Measurements from ENCODE around the gene MAU2.

The MAU2 gene, protein sequence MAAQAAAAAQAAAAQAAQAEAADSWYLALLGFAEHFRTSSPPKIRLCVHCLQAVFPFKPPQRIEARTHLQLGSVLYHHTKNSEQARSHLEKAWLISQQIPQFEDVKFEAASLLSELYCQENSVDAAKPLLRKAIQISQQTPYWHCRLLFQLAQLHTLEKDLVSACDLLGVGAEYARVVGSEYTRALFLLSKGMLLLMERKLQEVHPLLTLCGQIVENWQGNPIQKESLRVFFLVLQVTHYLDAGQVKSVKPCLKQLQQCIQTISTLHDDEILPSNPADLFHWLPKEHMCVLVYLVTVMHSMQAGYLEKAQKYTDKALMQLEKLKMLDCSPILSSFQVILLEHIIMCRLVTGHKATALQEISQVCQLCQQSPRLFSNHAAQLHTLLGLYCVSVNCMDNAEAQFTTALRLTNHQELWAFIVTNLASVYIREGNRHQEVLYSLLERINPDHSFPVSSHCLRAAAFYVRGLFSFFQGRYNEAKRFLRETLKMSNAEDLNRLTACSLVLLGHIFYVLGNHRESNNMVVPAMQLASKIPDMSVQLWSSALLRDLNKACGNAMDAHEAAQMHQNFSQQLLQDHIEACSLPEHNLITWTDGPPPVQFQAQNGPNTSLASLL

GRCh38 chr19:19320361-19321140 lies at the start of gene MAU2, which contains the start of gene SUGP1:
MAU2 (plus strand) TSS chr19:19320829; CDS start chr19:19320860, 31 bp downstream.
SUGP1 (minus strand) TSS chr19:19320509; CDS start chr19:19320496, 13 bp downstream.
- in situ Hi-C loops (cut with HindIII; ENCODE audit: low sequenced_read_pairs): no loop called here

GRCh38 chr19:19271828-19272599 lies 48.6 kb upstream of the MAU2 start:
- in situ Hi-C loops (cut with HindIII; ENCODE audit: low sequenced_read_pairs): no loop called here

DNA sequence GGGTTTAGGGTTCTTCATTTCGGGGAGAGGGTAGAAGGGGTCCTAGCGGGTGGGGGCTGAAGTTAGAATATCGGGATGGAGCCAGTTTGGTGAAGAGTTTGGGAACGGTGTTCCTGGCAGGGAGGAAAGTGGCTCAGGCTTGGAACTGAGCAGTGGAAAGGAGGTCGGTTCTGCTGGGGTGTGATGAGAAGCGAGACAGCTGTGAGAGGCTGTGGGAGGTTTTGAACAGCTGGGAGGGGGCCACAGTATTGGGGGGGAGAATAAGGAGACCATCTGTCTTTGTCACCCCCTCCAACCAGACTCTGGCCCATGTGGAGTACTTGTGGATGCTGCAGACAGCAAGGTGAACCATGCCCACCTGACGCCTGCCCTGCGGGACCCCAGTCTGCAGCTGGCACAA lies 46.5 kb upstream of the MAU2 start:
- in situ Hi-C loops (cut with HindIII; ENCODE audit: low sequenced_read_pairs): no loop called here

DNA sequence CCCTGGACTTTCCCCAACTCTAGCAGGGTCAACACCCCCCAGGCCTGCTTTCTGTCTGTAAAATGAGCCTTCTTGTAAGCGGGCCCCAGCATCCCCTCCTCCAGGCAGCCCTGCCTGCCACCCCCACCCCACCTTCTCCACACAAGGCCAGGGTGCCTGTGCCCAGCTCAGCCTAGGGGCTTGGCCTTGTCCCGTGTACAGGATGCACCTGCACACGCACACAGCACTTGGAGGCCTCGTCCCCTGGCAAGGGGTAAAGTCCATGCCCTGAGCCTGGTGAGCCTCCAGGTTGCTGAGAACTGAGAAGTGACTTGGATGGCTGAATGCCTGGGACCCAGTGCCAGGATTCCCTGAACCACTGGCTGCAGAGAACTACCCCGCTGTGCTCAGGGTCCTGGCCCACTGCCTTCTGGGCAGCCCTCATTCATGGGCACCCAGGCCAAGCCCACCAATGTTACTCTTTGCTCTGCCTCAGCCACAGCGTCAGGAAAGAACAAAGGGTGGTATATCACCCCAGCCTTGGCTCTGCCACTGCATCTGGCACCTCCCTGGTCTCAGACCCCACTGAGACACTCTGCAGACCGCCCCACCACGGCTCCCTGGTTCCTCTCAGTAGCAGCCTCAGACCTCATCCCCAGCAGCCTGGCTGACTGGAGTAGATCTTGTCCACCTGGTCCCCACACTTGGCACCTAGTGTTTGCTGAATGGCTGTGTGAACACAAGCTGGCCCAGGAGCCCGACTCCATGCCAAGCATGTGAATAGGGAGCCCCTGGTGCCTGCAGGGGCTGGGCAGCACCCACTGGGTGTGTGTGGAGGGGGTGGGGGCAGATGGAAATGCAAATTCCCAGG lies 45.7 kb upstream of the MAU2 start:
- in situ Hi-C loops (cut with HindIII; ENCODE audit: low sequenced_read_pairs): no loop called here

- in situ Hi-C loops (cut with HindIII; ENCODE audit: low sequenced_read_pairs): no loop called here
Measured at GRCh38 chr19:19276386-19276785, 44.2 kb upstream of the MAU2 start.

GRCh38 chr19:19276851-19277250 lies 43.8 kb upstream of the MAU2 start:
- in situ Hi-C loops (cut with HindIII; ENCODE audit: low sequenced_read_pairs): no loop called here

DNA sequence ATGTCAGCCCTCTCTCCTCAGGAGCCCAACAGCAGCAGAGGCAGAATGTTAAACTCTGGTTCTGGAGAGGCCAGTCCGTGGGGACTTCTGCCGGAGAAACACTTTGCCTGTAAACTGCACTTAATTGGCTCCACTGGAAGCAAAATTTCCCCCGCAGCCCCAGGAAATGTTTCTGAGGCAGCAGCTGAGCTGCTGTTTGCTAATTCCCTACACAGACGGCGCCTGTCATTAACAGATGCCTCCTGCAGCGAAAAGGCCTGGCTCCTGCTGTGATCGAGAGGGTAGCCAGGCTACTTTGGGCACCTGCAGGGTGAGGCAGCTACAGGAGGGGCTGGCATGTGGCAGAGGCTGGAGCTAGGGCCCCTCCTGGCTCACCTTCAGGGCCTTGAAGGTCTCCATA lies 42.3 kb upstream of the MAU2 start:
- in situ Hi-C loops (cut with HindIII; ENCODE audit: low sequenced_read_pairs): no loop called here

- in situ Hi-C loops (cut with HindIII; ENCODE audit: low sequenced_read_pairs): no loop called here
Measured at GRCh38 chr19:19279062-19279612, 41.5 kb upstream of the MAU2 start.

DNA sequence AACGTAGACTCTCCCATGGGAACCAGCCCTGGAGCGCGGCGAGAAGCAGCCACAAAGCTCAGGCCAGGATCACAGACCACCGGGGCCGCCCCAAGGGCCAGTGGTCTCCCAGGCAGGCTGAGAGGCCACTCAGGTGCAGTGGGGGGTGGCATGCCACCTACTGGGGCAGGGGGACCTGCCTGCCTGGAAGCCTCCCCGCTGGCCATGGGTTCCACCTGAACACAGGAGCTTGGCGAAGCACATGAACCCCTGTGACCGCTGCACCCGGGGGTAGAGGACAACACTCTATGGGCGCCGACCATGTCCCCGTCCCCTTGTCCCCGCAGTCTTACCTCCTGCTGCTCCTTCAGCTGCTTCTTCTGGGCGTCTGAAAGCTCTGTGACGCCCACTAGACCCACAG lies 40.8 kb upstream of the MAU2 start:
- in situ Hi-C loops (cut with HindIII; ENCODE audit: low sequenced_read_pairs): no loop called here

DNA sequence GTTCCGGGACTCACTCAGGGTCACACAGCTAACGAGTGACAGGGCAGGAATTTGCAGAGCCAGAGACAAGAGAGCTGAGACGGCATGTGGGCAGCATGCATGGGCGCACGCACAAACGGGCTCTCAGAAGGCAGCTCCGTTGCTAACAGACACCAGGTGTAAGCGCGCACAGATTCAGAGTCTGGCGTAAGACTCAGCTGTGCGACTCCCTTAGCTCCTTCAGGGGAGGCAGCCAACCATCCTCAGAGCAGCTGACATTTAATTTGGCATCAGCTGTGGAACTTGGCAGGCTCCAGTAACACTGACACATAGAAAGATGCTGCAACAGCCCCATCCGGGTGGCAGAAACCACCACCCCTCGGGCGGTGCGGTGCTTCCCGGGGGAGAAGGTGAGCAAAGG lies 40.1 kb upstream of the MAU2 start:
- in situ Hi-C loops (cut with HindIII; ENCODE audit: low sequenced_read_pairs): no loop called here

DNA sequence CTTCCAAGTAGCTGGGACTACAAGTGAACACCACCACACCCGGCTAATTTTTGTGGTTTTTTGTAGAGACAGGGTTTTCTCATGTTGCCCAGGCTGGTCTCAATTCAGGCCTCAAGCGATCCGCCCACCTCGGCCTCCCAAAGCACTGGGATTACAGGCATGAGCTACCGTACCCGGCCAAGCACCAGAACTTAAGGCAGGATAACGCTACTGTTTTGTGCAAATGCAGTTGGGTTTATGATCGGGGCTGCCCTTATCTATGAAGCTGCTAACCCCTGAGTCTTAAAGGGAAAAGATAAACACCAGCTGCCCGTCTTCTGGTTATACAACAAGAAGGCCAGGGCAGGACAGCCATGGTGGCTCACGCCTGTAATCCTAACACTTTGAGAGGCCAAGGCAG lies 34.9 kb upstream of the MAU2 start:
- in situ Hi-C loops (cut with HindIII; ENCODE audit: low sequenced_read_pairs): no loop called here

- in situ Hi-C loops (cut with HindIII; ENCODE audit: low sequenced_read_pairs): no loop called here
Measured at GRCh38 chr19:19292607-19293006, 28.0 kb upstream of the MAU2 start.

GRCh38 chr19:19294914-19295313 lies 25.7 kb upstream of the MAU2 start:
- in situ Hi-C loops (cut with HindIII; ENCODE audit: low sequenced_read_pairs): no loop called here

DNA sequence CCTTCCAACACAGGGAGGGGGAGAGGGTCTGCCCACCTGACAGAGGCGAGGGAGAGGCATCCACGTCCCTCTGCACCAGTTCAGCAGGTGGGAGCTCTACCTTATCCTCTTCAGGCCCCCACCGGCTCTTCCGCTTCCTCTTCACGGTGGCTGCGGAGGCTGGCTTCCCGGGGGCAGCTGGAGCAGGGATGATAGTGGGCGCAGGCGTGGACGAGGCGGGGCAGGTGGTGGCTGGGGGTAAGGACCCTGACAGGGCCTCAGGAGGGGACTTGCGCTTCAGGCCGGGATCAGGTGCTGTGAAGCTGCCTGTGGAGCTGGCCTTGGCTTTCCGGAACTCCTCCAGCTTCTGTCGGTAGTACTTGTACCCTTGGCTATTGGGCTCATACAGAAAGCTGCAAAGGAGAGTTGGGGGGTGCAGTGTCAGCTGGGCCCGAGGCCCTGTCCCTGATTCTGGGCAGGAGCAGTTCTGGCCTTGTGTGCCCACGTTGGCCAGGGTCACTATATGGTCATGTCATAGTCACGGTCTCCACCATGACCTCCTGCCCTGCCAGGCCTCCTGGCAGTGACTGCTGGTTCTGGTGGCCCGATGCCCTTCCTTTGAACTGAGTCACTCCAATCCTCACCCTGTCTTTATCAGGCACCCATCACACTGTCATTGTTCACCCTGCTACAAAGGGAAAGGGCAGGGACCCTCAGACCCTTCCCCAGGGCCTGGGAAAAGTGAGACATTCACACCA lies 23.5 kb upstream of the MAU2 start:
- in situ Hi-C loops (cut with HindIII; ENCODE audit: low sequenced_read_pairs): no loop called here

DNA sequence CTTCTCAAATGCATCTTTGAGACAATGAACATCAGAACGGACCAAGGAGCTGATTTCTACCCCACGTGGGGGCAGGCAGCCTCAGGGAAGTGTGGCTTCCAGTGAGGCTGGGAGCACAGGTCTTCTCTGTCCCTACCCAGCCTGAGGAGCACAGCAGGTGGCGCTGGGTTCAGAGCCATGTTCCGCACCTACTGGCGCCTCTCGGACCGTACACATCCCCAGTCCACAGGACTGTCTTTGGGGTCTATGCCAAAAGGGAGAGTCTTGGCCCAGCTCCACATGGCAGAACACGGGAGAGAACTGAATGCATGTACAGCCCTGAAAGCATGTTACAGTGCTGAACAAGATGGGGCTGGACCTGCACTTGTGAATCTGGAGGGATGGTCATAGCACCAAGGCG lies 22.9 kb upstream of the MAU2 start:
- in situ Hi-C loops (cut with HindIII; ENCODE audit: low sequenced_read_pairs): no loop called here

DNA sequence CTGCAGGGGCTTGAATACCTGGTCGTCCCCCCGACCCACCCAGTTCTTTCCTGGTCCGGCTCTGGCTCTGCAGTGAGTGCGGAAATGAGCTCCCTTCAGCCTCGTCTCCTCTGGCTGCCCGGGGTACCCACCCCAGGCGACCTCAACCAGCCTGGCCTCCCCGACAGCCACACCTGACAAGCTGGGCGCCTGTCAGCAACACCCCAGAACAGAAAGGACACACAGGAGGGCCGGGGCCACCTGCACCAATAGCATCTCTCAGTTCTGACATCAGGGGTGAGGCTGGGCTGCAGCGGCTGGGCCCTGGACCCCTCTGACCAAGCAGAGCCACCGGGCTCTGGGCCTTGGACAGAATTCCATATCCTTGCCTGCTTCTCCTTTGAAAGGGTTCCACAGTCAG lies 20.0 kb upstream of the MAU2 start:
- in situ Hi-C loops (cut with HindIII; ENCODE audit: low sequenced_read_pairs): no loop called here

DNA sequence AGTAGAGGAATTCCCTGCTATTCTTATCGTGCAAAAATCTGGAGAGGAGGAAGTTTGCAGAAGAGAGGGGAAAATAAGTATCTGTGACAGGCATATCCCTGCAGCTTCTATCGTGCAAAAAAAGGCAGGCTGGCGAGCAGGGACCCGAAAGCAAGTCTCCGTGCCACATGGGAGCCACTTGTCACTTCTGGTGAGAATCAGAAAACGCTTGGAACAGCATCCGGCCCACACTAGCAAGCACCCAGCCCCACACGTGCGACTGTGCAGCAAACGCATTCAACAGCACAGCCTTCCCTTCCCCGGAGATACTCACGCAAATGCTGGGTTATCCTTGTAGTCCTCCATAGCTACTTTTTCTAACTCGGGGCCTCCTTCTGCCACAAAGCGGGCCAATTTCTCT lies 17.2 kb upstream of the MAU2 start:
- in situ Hi-C loops (cut with HindIII; ENCODE audit: low sequenced_read_pairs): no loop called here

- in situ Hi-C loops (cut with HindIII; ENCODE audit: low sequenced_read_pairs): no loop called here
Measured at GRCh38 chr19:19304186-19304965, 16.3 kb upstream of the MAU2 start.

Data from DLD1 (cell line).